ENCODE measurements around the gene CD109.

GRCh38 chr6:73734832-73735453 lies 38.9 kb downstream of the CD109 start:
- no peak for TF ChIP-seq CTCF (IDR thresholded peaks at IDR 0.05)
- TF ChIP-seq POLR2A (IDR thresholded peaks at IDR 0.05): no peak
- no peak for TF ChIP-seq EP300 (IDR thresholded peaks at IDR 0.05; ENCODE audit: low read depth)
- no peak for TF ChIP-seq POLR2AphosphoS5 (IDR thresholded peaks at IDR 0.05)
